ENCODE measurements around the gene CRYGD.
A peak's percentile ranks its signal among the peaks of the same experiment; 100 is the strongest.
"Not testable (repeated sequence)": the region's sequence is repeated elsewhere in the genome, so short reads cannot be mapped to it uniquely, and the experiment has no call there.

CRYGD gene

GRCh38 chr2:208112969-208113368, 11.4 kb downstream of the CRYGD start:
- no peak for TF ChIP-seq CTCF (conservative IDR thresholded peaks at IDR 0.05; ENCODE audit: control insufficient read depth, insufficient read depth, low read depth, low read length)
- H3K4me3 ChIP-seq (ENCODE audit: control insufficient read depth, low read depth, low read length): no peak overlapping the region
- DNase-seq (ENCODE audit: low read depth): no peak

GRCh38 chr2:208112273-208112745, 12.0 kb downstream of the CRYGD start:
- DNase-seq (ENCODE audit: low read depth); H3K4me3 ChIP-seq (ENCODE audit: control insufficient read depth, low read depth, low read length): not testable (repeated sequence)

GRCh38 chr2:208103616-208104015, 20.7 kb downstream of the CRYGD start:
- TF ChIP-seq CTCF (conservative IDR thresholded peaks at IDR 0.05; ENCODE audit: control insufficient read depth, insufficient read depth, low read depth, low read length): no peak
- no peak overlapping the region for H3K4me3 ChIP-seq (ENCODE audit: control insufficient read depth, low read depth, low read length)
- no peak for DNase-seq (ENCODE audit: low read depth)

GRCh38 chr2:208101716-208102631, 22.4 kb downstream of the CRYGD start:
- no peak overlapping the region for H3K4me3 ChIP-seq (ENCODE audit: control insufficient read depth, low read depth, low read length)
- TF ChIP-seq CTCF (conservative IDR thresholded peaks at IDR 0.05; ENCODE audit: control insufficient read depth, insufficient read depth, low read depth, low read length): peak; percentile 30
- DNase-seq (ENCODE audit: low read depth): peak; percentile 25

GRCh38 chr2:208099682-208100470, 24.4 kb downstream of the CRYGD start:
- no peak for TF ChIP-seq CTCF (conservative IDR thresholded peaks at IDR 0.05; ENCODE audit: control insufficient read depth, insufficient read depth, low read depth, low read length)
- DNase-seq (ENCODE audit: low read depth): no peak
- H3K4me3 ChIP-seq (ENCODE audit: control insufficient read depth, low read depth, low read length): no peak overlapping the region

GRCh38 chr2:208098701-208099100, 25.6 kb downstream of the CRYGD start:
- not testable (repeated sequence) for DNase-seq (ENCODE audit: low read depth); H3K4me3 ChIP-seq (ENCODE audit: control insufficient read depth, low read depth, low read length)

- no peak overlapping the region for H3K4me3 ChIP-seq (ENCODE audit: control insufficient read depth, low read depth, low read length)
- DNase-seq (ENCODE audit: low read depth): no peak
- no peak for TF ChIP-seq CTCF (conservative IDR thresholded peaks at IDR 0.05; ENCODE audit: control insufficient read depth, insufficient read depth, low read depth, low read length)
Measured at GRCh38 chr2:208098267-208098666, 26.1 kb downstream of the CRYGD start.
